WTC11 (cell line): ENCODE results near the gene ZNF77. TPM values are rescaled to one million over a fixed set of nuclear protein-coding genes. Genes with fewer than 3 reads are reported as not detected.

ENCODE experiments used
- ATF2 ChIP-seq: sonication (generic); formaldehyde crosslinking; IDR thresholded peaks from 2 replicates; pipeline ENCODE4 v1.8.1; 2022; ENCODE audit warnings: low read depth, missing genetic modification reagents, borderline replicate concordance
- CREB1 ChIP-seq: sonication (generic); formaldehyde crosslinking; IDR thresholded peaks from 2 replicates; pipeline ENCODE4 v1.8.0; 2023; ENCODE audit warnings: mild to moderate bottlenecking, missing genetic modification reagents
- FOXK1 ChIP-seq: sonication (generic); formaldehyde crosslinking; IDR thresholded peaks from 2 replicates; pipeline ENCODE4 v1.8.0; 2022; ENCODE audit warnings: mild to moderate bottlenecking, moderate library complexity, missing genetic modification reagents
- FOXP1 ChIP-seq: sonication (generic); formaldehyde crosslinking; IDR thresholded peaks from 2 replicates; pipeline ENCODE4 v1.8.0; 2022; ENCODE audit warnings: missing genetic modification reagents, mild to moderate bottlenecking, moderate library complexity, borderline replicate concordance
- FOXP4 ChIP-seq: sonication (generic); formaldehyde crosslinking; IDR thresholded peaks from 2 replicates; pipeline ENCODE4 v1.8.0; 2022; ENCODE audit warnings: mild to moderate bottlenecking, missing genetic modification reagents
- GRHL2 ChIP-seq: fragments of 250-450 bp; sonication (Bioruptor Pico); IDR thresholded peaks from 2 replicates; pipeline ENCODE4 v1.8.0; 2022; ENCODE audit warnings: mild to moderate bottlenecking, moderate library complexity; ENCODE audit not compliant: insufficient replicate concordance, severe bottlenecking
- GTF2I ChIP-seq: fragments of 250-450 bp; sonication (Bioruptor Pico); conservative IDR thresholded peaks from 2 replicates; pipeline ENCODE4 v1.4.0; 2021; ENCODE audit warnings: mild to moderate bottlenecking
- IRF1 ChIP-seq: sonication (generic); formaldehyde crosslinking; IDR thresholded peaks from 2 replicates; pipeline ENCODE4 v1.8.0; 2023; ENCODE audit warnings: missing genetic modification reagents
- JAZF1 ChIP-seq: fragments of 250-450 bp; sonication (Bioruptor Pico); IDR thresholded peaks from 2 replicates; pipeline ENCODE4 v1.9.0; 2021; ENCODE audit warnings: moderate library complexity, mild to moderate bottlenecking, inconsistent platforms
- MLX ChIP-seq: sonication (generic); formaldehyde crosslinking; IDR thresholded peaks from 2 replicates; pipeline ENCODE4 v1.8.1; 2023; ENCODE audit warnings: mild to moderate bottlenecking, missing genetic modification reagents, moderate library complexity
- NFATC4 ChIP-seq: fragments of 250-450 bp; sonication (Bioruptor Pico); IDR thresholded peaks from 2 replicates; pipeline ENCODE4 v1.9.0; 2021; ENCODE audit warnings: mild to moderate bottlenecking
- NFE2L1 ChIP-seq: sonication (generic); formaldehyde crosslinking; IDR thresholded peaks from 2 replicates; pipeline ENCODE4 v1.8.1; 2023; ENCODE audit warnings: missing genetic modification reagents
- NFYB ChIP-seq: sonication (generic); formaldehyde crosslinking; conservative IDR thresholded peaks from 2 replicates; pipeline ENCODE4 v1.8.0; 2022; ENCODE audit warnings: low read depth, missing genetic modification reagents
- RORB ChIP-seq: fragments of 250-450 bp; sonication (Bioruptor Pico); IDR thresholded peaks from 2 replicates; pipeline ENCODE4 v1.9.0; 2021; ENCODE audit warnings: mild to moderate bottlenecking
- SOX15 ChIP-seq: fragments of 250-450 bp; sonication (Bioruptor Pico); IDR thresholded peaks from 2 replicates; pipeline ENCODE4 v1.9.0; 2021; ENCODE audit warnings: mild to moderate bottlenecking
- TEAD1 ChIP-seq: sonication (generic); formaldehyde crosslinking; IDR thresholded peaks from 2 replicates; pipeline ENCODE4 v1.8.0; 2022; ENCODE audit warnings: mild to moderate bottlenecking, missing genetic modification reagents
- TP53 ChIP-seq: sonication (generic); formaldehyde crosslinking; IDR thresholded peaks from 2 replicates; pipeline ENCODE4 v1.8.1; 2023; ENCODE audit warnings: mild to moderate bottlenecking, missing genetic modification reagents
- ZNF232 ChIP-seq: sonication (generic); formaldehyde crosslinking; IDR thresholded peaks from 2 replicates; pipeline ENCODE4 v1.8.0; 2022; ENCODE audit warnings: mild to moderate bottlenecking, missing genetic modification reagents
- ZNF263 ChIP-seq: sonication (generic); formaldehyde crosslinking; IDR thresholded peaks from 2 replicates; pipeline ENCODE4 v1.8.1; 2022; ENCODE audit warnings: low read depth, mild to moderate bottlenecking, moderate library complexity, missing genetic modification reagents
- ZNF416 ChIP-seq: fragments of 250-450 bp; sonication (Bioruptor Pico); IDR thresholded peaks from 2 replicates; pipeline ENCODE4 v1.9.0; 2021; ENCODE audit warnings: mild to moderate bottlenecking, inconsistent platforms
- ZNF423 ChIP-seq: fragments of 250-450 bp; sonication (Bioruptor Pico); IDR thresholded peaks from 2 replicates; pipeline ENCODE4 v2.1.2; 2022; ENCODE audit warnings: mild to moderate bottlenecking, moderate library complexity
- total RNA-seq: library from RNA; stranded (reverse); gene quantifications from 3 replicates; pipeline ENCODE4 v1.2.3, GENCODE V29; 2021
- TF ChIP-seq, protein P1 (sequence below): sonication (generic); formaldehyde crosslinking; IDR thresholded peaks from 2 replicates; pipeline ENCODE4 v1.8.0; 2022; ENCODE audit warnings: missing genetic modification reagents
- TF ChIP-seq, protein P2 (sequence below): fragments of 250-450 bp; sonication (Bioruptor Pico); IDR thresholded peaks from 2 replicates; pipeline ENCODE4 v1.9.0; 2021; ENCODE audit warnings: mild to moderate bottlenecking
- TF ChIP-seq, protein P3 (sequence below): sonication (generic); formaldehyde crosslinking; IDR thresholded peaks from 2 replicates; pipeline ENCODE4 v1.8.1; 2022; ENCODE audit warnings: mild to moderate bottlenecking, moderate library complexity, missing genetic modification reagents
- TF ChIP-seq, protein P4 (sequence below): sonication (generic); formaldehyde crosslinking; conservative IDR thresholded peaks from 2 replicates; pipeline ENCODE4 v1.8.1; 2022; ENCODE audit warnings: mild to moderate bottlenecking, missing genetic modification reagents

Gene ZNF77
- total RNA-seq, 1 experiment from 2014 or later = 4.7 TPM

DNA sequence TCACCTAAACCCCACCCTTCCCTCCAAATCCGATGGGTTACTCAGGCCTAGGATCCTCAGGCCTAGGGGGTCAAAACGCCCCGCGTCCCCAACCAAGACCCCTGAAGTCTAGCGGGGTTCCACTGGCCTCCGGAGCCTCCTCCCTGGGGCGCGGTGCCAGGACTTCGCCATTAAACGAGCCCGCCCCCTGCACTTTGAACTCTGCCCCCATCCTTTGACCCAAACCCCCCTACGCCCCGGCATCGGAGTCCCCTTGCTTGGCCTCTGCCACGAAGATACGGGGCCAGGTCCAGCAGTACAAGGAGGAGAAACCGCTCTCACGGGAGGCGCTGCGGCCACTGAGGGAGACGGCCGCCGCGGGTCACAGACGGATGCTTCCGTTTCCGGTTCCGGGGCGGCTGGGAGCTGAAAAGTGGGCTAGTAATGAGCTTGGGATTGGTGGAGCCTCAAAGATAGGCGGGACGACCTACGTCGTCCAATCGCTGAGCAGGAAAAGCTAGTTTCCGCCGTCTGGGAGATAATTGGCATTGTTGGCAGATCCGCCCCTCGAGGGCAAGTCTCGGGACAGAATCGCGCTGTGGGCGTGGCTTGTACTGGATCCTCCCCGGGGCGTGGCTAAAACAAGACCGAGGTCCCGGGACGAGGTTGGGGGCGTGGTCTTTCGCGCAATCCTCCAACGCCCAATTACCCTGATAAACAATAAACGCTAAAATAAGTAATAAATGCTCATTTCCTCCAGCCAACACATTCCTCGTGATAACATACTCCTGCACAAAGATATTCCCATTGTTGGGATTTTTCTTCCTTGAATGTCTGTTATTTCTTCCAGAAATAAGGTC is 5.7 kb upstream of the ZNF77 start (continued):
- TF ChIP-seq, protein P1, sequence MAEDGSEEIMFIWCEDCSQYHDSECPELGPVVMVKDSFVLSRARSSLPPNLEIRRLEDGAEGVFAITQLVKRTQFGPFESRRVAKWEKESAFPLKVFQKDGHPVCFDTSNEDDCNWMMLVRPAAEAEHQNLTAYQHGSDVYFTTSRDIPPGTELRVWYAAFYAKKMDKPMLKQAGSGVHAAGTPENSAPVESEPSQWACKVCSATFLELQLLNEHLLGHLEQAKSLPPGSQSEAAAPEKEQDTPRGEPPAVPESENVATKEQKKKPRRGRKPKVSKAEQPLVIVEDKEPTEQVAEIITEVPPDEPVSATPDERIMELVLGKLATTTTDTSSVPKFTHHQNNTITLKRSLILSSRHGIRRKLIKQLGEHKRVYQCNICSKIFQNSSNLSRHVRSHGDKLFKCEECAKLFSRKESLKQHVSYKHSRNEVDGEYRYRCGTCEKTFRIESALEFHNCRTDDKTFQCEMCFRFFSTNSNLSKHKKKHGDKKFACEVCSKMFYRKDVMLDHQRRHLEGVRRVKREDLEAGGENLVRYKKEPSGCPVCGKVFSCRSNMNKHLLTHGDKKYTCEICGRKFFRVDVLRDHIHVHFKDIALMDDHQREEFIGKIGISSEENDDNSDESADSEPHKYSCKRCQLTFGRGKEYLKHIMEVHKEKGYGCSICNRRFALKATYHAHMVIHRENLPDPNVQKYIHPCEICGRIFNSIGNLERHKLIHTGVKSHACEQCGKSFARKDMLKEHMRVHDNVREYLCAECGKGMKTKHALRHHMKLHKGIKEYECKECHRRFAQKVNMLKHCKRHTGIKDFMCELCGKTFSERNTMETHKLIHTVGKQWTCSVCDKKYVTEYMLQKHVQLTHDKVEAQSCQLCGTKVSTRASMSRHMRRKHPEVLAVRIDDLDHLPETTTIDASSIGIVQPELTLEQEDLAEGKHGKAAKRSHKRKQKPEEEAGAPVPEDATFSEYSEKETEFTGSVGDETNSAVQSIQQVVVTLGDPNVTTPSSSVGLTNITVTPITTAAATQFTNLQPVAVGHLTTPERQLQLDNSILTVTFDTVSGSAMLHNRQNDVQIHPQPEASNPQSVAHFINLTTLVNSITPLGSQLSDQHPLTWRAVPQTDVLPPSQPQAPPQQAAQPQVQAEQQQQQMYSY = no peak
- TF ChIP-seq NFE2L1 (CRISPR knock-in tag) (no peak), CREB1 (CRISPR knock-in tag) (no peak), FOXK1 (CRISPR knock-in tag) (peak; percentile 58; the same call in 1 of the 2 replicates), ATF2 (CRISPR knock-in tag) (no peak), JAZF1 (CRISPR knock-in tag) (no peak), GTF2I (CRISPR knock-in tag) (no peak), NFYB (CRISPR knock-in tag) (peak; percentile 74), ZNF232 (CRISPR knock-in tag) (no peak), MLX (CRISPR knock-in tag) (no peak), FOXP4 (CRISPR knock-in tag) (no peak), TEAD1 (CRISPR knock-in tag) (peak; percentile 64; the same call in 1 of the 2 replicates), ZNF263 (CRISPR knock-in tag) (no peak), NFATC4 (no peak), IRF1 (CRISPR knock-in tag) (no peak), TP53 (no peak), RORB (CRISPR knock-in tag) (no peak), FOXP1 (peak; percentile 26; the same call in 1 of the 2 replicates), SOX15 (CRISPR knock-in tag) (no peak), ZNF416 (no peak), GRHL2 (CRISPR knock-in tag) (no peak), ZNF423 (CRISPR knock-in tag) (no peak)
- TF ChIP-seq, protein P2, sequence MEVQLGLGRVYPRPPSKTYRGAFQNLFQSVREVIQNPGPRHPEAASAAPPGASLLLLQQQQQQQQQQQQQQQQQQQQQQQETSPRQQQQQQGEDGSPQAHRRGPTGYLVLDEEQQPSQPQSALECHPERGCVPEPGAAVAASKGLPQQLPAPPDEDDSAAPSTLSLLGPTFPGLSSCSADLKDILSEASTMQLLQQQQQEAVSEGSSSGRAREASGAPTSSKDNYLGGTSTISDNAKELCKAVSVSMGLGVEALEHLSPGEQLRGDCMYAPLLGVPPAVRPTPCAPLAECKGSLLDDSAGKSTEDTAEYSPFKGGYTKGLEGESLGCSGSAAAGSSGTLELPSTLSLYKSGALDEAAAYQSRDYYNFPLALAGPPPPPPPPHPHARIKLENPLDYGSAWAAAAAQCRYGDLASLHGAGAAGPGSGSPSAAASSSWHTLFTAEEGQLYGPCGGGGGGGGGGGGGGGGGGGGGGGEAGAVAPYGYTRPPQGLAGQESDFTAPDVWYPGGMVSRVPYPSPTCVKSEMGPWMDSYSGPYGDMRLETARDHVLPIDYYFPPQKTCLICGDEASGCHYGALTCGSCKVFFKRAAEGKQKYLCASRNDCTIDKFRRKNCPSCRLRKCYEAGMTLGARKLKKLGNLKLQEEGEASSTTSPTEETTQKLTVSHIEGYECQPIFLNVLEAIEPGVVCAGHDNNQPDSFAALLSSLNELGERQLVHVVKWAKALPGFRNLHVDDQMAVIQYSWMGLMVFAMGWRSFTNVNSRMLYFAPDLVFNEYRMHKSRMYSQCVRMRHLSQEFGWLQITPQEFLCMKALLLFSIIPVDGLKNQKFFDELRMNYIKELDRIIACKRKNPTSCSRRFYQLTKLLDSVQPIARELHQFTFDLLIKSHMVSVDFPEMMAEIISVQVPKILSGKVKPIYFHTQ (CRISPR knock-in tag) = no peak
- TF ChIP-seq, protein P3, sequence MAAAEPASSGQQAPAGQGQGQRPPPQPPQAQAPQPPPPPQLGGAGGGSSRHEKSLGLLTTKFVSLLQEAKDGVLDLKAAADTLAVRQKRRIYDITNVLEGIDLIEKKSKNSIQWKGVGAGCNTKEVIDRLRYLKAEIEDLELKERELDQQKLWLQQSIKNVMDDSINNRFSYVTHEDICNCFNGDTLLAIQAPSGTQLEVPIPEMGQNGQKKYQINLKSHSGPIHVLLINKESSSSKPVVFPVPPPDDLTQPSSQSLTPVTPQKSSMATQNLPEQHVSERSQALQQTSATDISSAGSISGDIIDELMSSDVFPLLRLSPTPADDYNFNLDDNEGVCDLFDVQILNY = no peak
- TF ChIP-seq, protein P4, sequence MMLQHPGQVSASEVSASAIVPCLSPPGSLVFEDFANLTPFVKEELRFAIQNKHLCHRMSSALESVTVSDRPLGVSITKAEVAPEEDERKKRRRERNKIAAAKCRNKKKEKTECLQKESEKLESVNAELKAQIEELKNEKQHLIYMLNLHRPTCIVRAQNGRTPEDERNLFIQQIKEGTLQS (CRISPR knock-in tag) = no peak
